MM.1S (cell line): ENCODE measurements around the gene ANHX.
A peak's percentile ranks its signal among the peaks of the same experiment; 100 is the strongest.

Experiments used
- EZH2 ChIP-seq: fragments of 300-600 bp; sonication (generic); optimal IDR thresholded peaks from 2 replicates; pipeline ENCODE3; 2017; ENCODE audit warnings: low read depth, mild to moderate bottlenecking, antibody characterized with exemption, low read length, mixed read lengths
- TF ChIP-seq, protein P1 (sequence below): fragments of 300-600 bp; sonication (generic); IDR thresholded peaks from 2 replicates; pipeline ENCODE4 v1.5.1; 2016; ENCODE audit warnings: antibody characterized with exemption, low read length, mixed read lengths

DNA sequence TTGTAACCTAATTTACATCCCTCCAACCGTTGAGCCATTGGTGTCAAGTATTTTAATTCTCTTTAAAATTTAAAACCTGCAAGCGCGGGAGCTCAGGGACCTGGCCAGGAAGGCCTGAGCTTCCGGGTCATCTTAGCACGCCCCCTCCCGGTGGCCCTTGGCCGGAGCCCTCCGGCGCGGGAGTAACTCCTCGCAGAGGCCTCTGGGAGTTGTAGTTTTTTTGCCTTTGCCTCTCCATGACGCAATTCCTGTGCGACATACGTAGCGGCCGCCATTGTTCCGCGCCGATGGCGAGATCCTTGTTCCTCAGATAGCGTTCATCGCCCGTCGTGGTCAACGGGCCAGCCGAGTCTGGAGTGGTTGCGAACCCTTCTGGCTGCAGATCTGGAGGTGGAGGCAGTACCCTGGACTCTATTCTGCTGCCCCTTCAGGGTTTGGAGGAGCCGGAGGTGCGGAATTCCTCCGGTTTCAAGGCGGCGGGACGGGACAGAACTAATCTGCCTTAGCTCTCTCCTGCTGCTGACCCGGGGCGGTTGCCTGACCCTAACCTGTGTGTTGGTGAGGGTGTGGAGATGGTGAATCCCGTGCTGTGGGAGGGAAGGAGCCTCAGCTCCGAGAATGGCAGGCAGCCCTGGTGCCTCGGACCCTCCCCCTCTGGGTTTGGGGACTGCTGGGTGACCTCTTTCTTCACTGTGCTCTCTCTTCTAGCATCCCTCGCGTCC, 54.3 kb downstream of the ANHX start, which contains the start of gene ZNF268:
- TF ChIP-seq EZH2 = no peak
- TF ChIP-seq, protein P1, sequence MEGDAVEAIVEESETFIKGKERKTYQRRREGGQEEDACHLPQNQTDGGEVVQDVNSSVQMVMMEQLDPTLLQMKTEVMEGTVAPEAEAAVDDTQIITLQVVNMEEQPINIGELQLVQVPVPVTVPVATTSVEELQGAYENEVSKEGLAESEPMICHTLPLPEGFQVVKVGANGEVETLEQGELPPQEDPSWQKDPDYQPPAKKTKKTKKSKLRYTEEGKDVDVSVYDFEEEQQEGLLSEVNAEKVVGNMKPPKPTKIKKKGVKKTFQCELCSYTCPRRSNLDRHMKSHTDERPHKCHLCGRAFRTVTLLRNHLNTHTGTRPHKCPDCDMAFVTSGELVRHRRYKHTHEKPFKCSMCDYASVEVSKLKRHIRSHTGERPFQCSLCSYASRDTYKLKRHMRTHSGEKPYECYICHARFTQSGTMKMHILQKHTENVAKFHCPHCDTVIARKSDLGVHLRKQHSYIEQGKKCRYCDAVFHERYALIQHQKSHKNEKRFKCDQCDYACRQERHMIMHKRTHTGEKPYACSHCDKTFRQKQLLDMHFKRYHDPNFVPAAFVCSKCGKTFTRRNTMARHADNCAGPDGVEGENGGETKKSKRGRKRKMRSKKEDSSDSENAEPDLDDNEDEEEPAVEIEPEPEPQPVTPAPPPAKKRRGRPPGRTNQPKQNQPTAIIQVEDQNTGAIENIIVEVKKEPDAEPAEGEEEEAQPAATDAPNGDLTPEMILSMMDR = peak; percentile 53
